GM18511 (cell line): ENCODE measurements around the gene PPP1R13B.

Experiments
- ATAC-seq: cut with Tn5 transposase; IDR thresholded peaks from one replicate; pipeline ENCODE4 v1.9.1; 2021; ENCODE audit warnings: mild to moderate bottlenecking, moderate library complexity; ENCODE audit not compliant: unreplicated experiment

The PPP1R13B gene

GRCh38 chr14:103733651-103734050, 113.7 kb downstream of the PPP1R13B start:
- ATAC-seq = no peak

- no peak for ATAC-seq
Observed at GRCh38 chr14:103732868-103733620, 114.3 kb downstream of the PPP1R13B start.

GRCh38 chr14:103731916-103732867, 115.2 kb downstream of the PPP1R13B start:
- no peak for ATAC-seq

- no peak for ATAC-seq
Observed at GRCh38 chr14:103731481-103731880, 115.9 kb downstream of the PPP1R13B start.

GRCh38 chr14:103730490-103731035, 116.8 kb downstream of the PPP1R13B start:
- ATAC-seq = no peak

- no peak for ATAC-seq
Observed at GRCh38 chr14:103729496-103730448, 117.6 kb downstream of the PPP1R13B start.

- ATAC-seq = no peak
Observed at GRCh38 chr14:103728721-103729120, 118.7 kb downstream of the PPP1R13B start.

GRCh38 chr14:103728141-103728540, 119.2 kb downstream of the PPP1R13B start:
- ATAC-seq = no peak

GRCh38 chr14:103727313-103727980, 119.9 kb downstream of the PPP1R13B start:
- ATAC-seq = no peak

GRCh38 chr14:103726474-103726873, 120.9 kb downstream of the PPP1R13B start:
- ATAC-seq = no peak

- no peak for ATAC-seq
Observed at GRCh38 chr14:103725739-103726395, 121.5 kb downstream of the PPP1R13B start.

- no peak for ATAC-seq
Observed at GRCh38 chr14:103725001-103725682, 122.2 kb downstream of the PPP1R13B start.

GRCh38 chr14:103724116-103724515, 123.3 kb downstream of the PPP1R13B start:
- ATAC-seq = no peak

- no peak for ATAC-seq
Observed at GRCh38 chr14:103723748-103724081, 123.7 kb downstream of the PPP1R13B start.

- no peak for ATAC-seq
Observed at GRCh38 chr14:103721334-103722120, 125.8 kb downstream of the PPP1R13B start.

GRCh38 chr14:103719751-103720150, 127.6 kb downstream of the PPP1R13B start:
- no peak for ATAC-seq

GRCh38 chr14:103718572-103718971, 128.8 kb downstream of the PPP1R13B start:
- no peak for ATAC-seq

GRCh38 chr14:103716899-103717411, 130.4 kb downstream of the PPP1R13B start:
- no peak for ATAC-seq
